GM06990 (cell line): ENCODE data around the gene CENPU.

Experiments
- DNase-seq: peaks from one replicate; pipeline ENCODE4 v3.0.0-alpha.2; 2011; ENCODE audit not compliant: insufficient read length; ENCODE audit errors: extremely low read depth
- H3K27me3 ChIP-seq: replicated peaks from 2 replicates; pipeline ENCODE4 v1.6.0; 2011; ENCODE audit warnings: low read length; ENCODE audit not compliant: control insufficient read depth, insufficient read depth
- H3K36me3 ChIP-seq: 2 replicates; pipeline ENCODE4 v1.5.1; 2011; ENCODE audit warnings: low read length; ENCODE audit not compliant: control insufficient read depth, insufficient read depth
- H3K4me3 ChIP-seq: replicated peaks from 2 replicates; pipeline ENCODE4 v1.5.1; 2011; ENCODE audit warnings: low read depth, mild to moderate bottlenecking, control low read depth, low read length
- CTCF ChIP-seq: IDR thresholded peaks from 2 replicates; pipeline ENCODE4 v1.5.1; 2011; ENCODE audit warnings: low read length, control low read depth, mild to moderate bottlenecking, inconsistent platforms; ENCODE audit not compliant: insufficient read depth, poor library complexity, severe bottlenecking

Gene CENPU

DNA sequence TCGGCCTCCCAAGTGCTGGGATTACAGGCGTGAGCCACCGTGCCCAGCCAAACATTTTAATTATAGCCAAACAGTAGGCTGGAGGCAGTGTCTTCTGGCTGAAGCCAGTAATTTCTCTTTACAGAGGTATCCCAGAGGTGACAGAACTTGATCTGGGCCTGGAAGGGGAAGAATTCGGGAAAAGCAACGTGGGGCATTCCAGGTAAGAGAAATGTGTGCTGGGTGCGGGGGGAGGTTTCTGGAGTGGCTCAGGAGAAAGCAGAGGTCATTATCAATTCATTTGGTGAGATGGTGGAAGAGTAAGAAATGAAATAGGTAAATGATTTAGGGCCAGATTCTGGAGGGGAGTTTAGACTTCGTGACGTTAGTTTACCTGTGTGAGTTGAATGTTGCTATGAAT lies 82.0 kb downstream of the CENPU start:
- no peak overlapping the region for H3K4me3 ChIP-seq

GRCh38 chr4:184649971-184650855 lies 83.7 kb downstream of the CENPU start:
- peaks cover 2% of the 10 kb centered on the region; the same call in 1 of the 2 replicates for H3K36me3 ChIP-seq
- no peak for DNase-seq
- H3K27me3 ChIP-seq: no peaks in the 10 kb centered on the region
- peak overlapping the region; percentile 77 for H3K4me3 ChIP-seq
- TF ChIP-seq CTCF: no peak

More for the DNA sequence above, 82.0 kb downstream of the CENPU start:
- no peak for DNase-seq
- Histone ChIP-seq H3K27me3 (no peaks in the 10 kb centered on the region), H3K36me3 (peaks cover 2% of the 10 kb centered on the region; the same call in 1 of the 2 replicates)
- TF ChIP-seq CTCF: no peak

DNA sequence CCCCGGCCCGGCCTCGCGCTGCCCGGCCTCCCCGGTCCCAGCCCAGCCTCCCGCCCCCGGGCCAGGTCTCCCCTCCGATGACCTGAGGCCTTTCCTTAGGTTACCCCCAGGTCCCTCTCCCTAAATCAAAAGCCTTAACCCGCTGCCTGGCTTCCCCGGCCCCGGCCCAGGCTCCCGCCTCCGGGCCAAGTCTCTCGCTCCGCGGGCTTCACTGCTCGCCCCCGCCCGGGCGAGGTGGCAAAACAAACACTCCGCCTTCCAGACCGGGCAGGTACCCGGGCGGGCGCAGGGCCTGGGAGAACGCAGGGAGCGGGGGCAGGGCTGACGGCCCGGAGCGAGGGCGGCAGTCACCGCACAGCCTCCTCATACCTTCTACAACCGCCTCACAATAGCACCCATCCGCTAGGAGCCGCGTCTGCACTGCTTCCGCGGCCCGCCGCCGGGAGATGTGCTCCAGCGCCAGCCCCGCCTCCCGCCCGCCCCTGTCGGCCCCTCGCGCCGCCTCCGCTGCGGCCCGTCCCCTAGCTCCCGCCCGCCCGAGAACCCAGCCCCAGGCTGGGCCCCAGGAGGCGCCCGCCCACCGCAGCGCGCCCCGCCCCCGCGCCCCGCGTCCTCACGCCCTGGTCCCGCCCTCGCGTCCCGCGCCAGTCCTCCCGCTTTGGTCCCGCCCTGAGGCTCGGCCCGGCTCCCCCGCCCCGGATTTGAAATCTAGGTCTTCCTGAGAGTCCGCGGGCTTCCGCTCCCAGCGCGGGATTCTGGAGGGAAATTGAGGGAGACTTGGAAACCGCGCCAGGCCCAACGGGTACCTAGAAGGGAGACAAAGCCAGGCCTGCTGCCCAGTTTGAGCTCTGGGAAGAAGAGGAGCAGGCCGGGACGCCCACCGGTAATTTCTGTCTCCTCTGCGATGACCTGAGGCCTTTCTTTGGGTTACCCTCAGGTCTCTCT lies 84.6 kb downstream of the CENPU start, which contains the start of the genes CASP3 and PRIMPOL:
Gene CASP3 (minus strand): TSS at position 422 of the 945 bp plus-strand sequence. CDS start 10,994 bp downstream, outside the sequence.
Gene PRIMPOL (plus strand): TSS at position 713 of the 945 bp plus-strand sequence. CDS start 7,403 bp downstream, outside the sequence.
- peak; percentile 96 for DNase-seq
- peaks cover 2% of the 10 kb centered on the region; the same call in 1 of the 2 replicates for H3K36me3 ChIP-seq
- H3K4me3 ChIP-seq: peak within 1 kb of the TSS; percentile 92
- H3K27me3 ChIP-seq: no peaks in the 10 kb centered on the region
- peak; percentile 8 for TF ChIP-seq CTCF

DNA sequence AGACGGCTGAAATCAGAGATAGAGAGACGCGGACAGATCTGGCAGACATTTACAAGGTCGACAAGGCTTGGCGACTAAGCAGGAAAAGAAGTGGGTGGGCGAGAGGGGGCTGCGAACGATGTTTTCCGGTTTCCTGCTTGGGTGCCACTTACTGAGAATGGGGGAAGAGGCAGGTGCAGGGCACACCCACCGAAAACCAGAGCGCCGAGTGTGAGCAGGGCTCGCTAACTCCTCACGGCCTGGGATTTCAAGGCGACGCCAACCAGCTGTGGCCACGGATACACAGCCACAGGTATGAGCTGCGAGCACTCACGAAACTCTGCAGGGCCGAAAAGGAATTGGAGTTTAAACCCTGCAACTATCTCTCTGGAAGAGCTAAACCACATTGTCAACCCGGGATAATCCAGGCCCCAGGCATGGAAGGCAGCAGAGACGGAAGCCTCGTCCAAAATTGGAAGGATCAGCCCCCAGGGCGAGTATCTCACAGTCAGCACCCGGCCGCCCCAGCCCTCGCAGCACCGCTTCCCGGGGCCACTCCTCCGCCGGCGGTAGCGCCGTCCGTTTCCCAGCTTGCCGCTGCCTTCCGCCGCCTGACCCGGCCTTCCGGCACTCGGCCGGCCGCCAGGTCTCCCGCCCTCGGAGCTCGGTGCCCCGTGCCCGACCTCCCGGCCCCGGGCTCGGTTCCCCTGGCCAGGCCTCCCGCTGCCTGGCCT lies 85.4 kb downstream of the CENPU start:
- peak; percentile 65 for DNase-seq
- peak overlapping the region; percentile 92 for H3K4me3 ChIP-seq
- TF ChIP-seq CTCF: no peak
- H3K27me3 ChIP-seq: no peaks in the 10 kb centered on the region
- H3K36me3 ChIP-seq: peaks cover 2% of the 10 kb centered on the region; the same call in 1 of the 2 replicates

- Histone ChIP-seq H3K4me3 (peak overlapping the region; percentile 92), H3K27me3 (no peaks in the 10 kb centered on the region), H3K36me3 (peaks cover 2% of the 10 kb centered on the region; the same call in 1 of the 2 replicates)
- TF ChIP-seq CTCF: no peak
- no peak for DNase-seq
Observed at GRCh38 chr4:184648054-184648312, 85.9 kb downstream of the CENPU start.
